GM12878 (cell line): ENCODE data around the gene SOD2. TPM values are rescaled to one million over a fixed set of nuclear protein-coding genes. Genes with fewer than 3 reads are reported as not detected.
A peak's percentile ranks its signal among the peaks of the same experiment; 100 is the strongest.

Experiments
- ASH2L ChIP-seq: fragments of 300-600, 200-600 bp; sonication (generic); IDR thresholded peaks from 2 replicates; pipeline ENCODE4 v1.6.1; 2017; ENCODE audit warnings: low read depth, mild to moderate bottlenecking, borderline replicate concordance
- CREB1 ChIP-seq: IDR thresholded peaks from 2 replicates; pipeline ENCODE4 v1.6.1; 2012; ENCODE audit warnings: low read depth, mild to moderate bottlenecking, inconsistent platforms
- HCFC1 ChIP-seq: fragments of 150-350 bp; IDR thresholded peaks from 2 replicates; pipeline ENCODE4 v1.6.1; 2014; ENCODE audit warnings: low read length
- MEF2B ChIP-seq: fragments of 450-650 bp; IDR thresholded peaks from 2 replicates; pipeline ENCODE4 v1.6.1; 2018; ENCODE audit warnings: mild to moderate bottlenecking, moderate library complexity; ENCODE audit not compliant: partially characterized antibody, poor library complexity, severe bottlenecking
- NFXL1 ChIP-seq: fragments of 450-650 bp; IDR thresholded peaks from 2 replicates; pipeline ENCODE4 v1.6.1; 2017; ENCODE audit warnings: antibody characterized with exemption, mild to moderate bottlenecking, borderline replicate concordance
- PAX5 ChIP-seq: IDR thresholded peaks from 2 replicates; pipeline ENCODE4 v1.6.1; 2011; ENCODE audit warnings: low read depth, low read length, borderline replicate concordance
- RCOR1 ChIP-seq: conservative IDR thresholded peaks from 2 replicates; pipeline ENCODE4 v1.6.1; 2012; ENCODE audit warnings: low read depth, low read length, improper control_type of control experiment
- RUNX3 ChIP-seq: IDR thresholded peaks from 2 replicates; pipeline ENCODE4 v1.6.1; 2012; ENCODE audit warnings: low read length, inconsistent platforms
- SMAD5 ChIP-seq: IDR thresholded peaks from 2 replicates; pipeline ENCODE4 v1.6.1; 2016; ENCODE audit warnings: antibody characterized with exemption, low read depth
- STAT3 ChIP-seq: IDR thresholded peaks from 2 replicates; pipeline ENCODE4 v1.6.1; 2011; ENCODE audit warnings: low read depth, low read length, improper control_type of control experiment
- SUZ12 ChIP-seq: fragments of 200-600 bp; sonication (generic); IDR thresholded peaks from one replicate; pipeline ENCODE4 v1.6.1; 2018; ENCODE audit warnings: antibody characterized with exemption, mild to moderate bottlenecking; ENCODE audit not compliant: unreplicated experiment
- TAF1 ChIP-seq: IDR thresholded peaks from 2 replicates; pipeline ENCODE4 v1.6.1; 2011; ENCODE audit warnings: mild to moderate bottlenecking, low read depth, low read length, borderline replicate concordance
- TARDBP ChIP-seq: IDR thresholded peaks from 2 replicates; pipeline ENCODE4 v1.6.1; 2016; ENCODE audit warnings: borderline replicate concordance
- TCF3 ChIP-seq: IDR thresholded peaks from 2 replicates; pipeline ENCODE4 v1.6.1; 2012; ENCODE audit warnings: low read depth, mild to moderate bottlenecking, low read length, borderline replicate concordance; ENCODE audit not compliant: insufficient read depth
- ZNF24 ChIP-seq: fragments of 450-650 bp; IDR thresholded peaks from 2 replicates; pipeline ENCODE4 v1.6.1; 2017; ENCODE audit warnings: antibody characterized with exemption, mild to moderate bottlenecking
- ZNF622 ChIP-seq: fragments of 450-650 bp; IDR thresholded peaks from 2 replicates; pipeline ENCODE4 v1.6.1; 2017; ENCODE audit warnings: mild to moderate bottlenecking, inconsistent platforms
- polyA plus RNA-seq, 11 experiments: library from polyadenylated mRNA; depleted of rRNA in 4 of 11; unstranded in 6 of 11; stranded (reverse) in 5 of 11; fragments of >200 nt; fragmentation: Nextera tagmentation in 4 of 11; fragmentation: Illumina TruSeq in 1 of 11; extraction: Ambion mirVana in 4 of 11; extraction: Trizol in 1 of 11; gene quantifications; 1 replicate in 1 of 11; 2 replicates in 10 of 11; pipeline versions ENCODE4 v1.2.1 to v1.2.3, GENCODE V29; 2011 to 2016; ENCODE audit warnings: inconsistent platforms in 2 of 11, missing spikeins in 2 of 11, low read depth in 1 of 11
- total RNA-seq, 4 experiments: library from RNA; depleted of rRNA in 3 of 4; stranded (reverse); fragments of >200 nt in 3 of 4; fragmentation: Illumina TruSeq in 1 of 4; extraction: Trizol in 1 of 4; gene quantifications; 2 replicates each; pipeline versions ENCODE4 v1.2.1 to v1.2.3, GENCODE V29; 2013 to 2021
- TF ChIP-seq, protein P1 (sequence below): IDR thresholded peaks from 2 replicates; pipeline ENCODE4 v1.6.1; 2011; ENCODE audit warnings: low read depth, mild to moderate bottlenecking, low read length, moderate library complexity, borderline replicate concordance; ENCODE audit errors: extremely low read depth
- TF ChIP-seq, protein P2 (sequence below): IDR thresholded peaks from 2 replicates; pipeline ENCODE4 v1.6.1; 2012; ENCODE audit warnings: low read length, inconsistent platforms
- TF ChIP-seq, protein P3 (sequence below): IDR thresholded peaks from 2 replicates; pipeline ENCODE4 v1.6.1; 2011; ENCODE audit warnings: borderline replicate concordance, low read depth, mild to moderate bottlenecking, moderate library complexity, low read length; ENCODE audit not compliant: insufficient read depth, poor library complexity, severe bottlenecking
- TF ChIP-seq, protein P4 (sequence below): fragments of 450-650 bp; IDR thresholded peaks from 2 replicates; pipeline ENCODE4 v1.6.1; 2017; ENCODE audit warnings: mild to moderate bottlenecking
- TF ChIP-seq, protein P5 (sequence below): fragments of 450-650 bp; IDR thresholded peaks from 2 replicates; pipeline ENCODE4 v1.6.1; 2016; ENCODE audit warnings: mild to moderate bottlenecking, moderate library complexity, borderline replicate concordance

Gene SOD2
- total and polyA plus RNA-seq, 10 of the 15 experiments (the other 5 are each of a cell fraction or from before 2014, with no cell fraction given), result 12.1 to 55.8 (median 39.1) TPM

DNA sequence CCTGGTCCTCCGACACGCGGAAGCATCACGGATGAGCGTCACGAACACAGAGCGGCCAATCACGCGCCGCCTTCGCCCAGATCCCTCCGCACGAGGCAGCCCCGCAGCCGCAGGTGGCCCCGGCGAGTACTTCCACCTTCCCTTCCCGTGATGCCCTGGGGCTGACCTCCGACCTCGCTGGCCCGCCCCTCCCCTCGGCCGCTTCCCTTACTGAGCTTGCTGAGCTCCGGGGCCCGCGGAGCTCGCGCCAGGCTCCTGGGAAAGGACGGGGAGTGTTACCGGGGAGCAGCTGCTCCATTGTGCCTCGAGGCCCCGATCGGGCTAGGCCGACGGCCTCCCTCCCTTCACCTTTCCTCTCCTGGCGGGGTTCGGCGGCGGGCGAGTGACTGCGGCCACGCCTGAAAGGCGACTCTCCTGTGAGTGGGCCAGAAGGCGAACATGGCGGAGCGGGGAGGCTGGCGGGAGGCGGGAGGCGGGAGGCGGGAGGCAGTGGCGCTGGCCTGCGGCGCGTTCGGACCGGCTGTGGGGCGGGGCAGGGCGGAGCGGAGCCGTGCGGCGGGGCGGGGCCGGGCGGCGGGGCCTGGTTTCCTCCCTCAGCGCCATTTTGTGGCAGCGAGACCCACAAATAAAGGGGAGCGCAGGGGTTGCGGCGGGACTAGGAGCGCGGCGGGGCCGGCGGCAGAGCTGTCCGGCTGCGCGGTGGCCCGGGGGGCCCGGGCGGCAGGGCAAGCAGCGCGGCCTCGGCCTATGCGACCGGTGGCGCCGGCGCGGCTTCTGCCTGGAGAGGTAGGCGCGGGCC is 34.1 kb upstream of the SOD2 start, which contains the start of gene WTAP (continued):
- TF ChIP-seq, protein P1, sequence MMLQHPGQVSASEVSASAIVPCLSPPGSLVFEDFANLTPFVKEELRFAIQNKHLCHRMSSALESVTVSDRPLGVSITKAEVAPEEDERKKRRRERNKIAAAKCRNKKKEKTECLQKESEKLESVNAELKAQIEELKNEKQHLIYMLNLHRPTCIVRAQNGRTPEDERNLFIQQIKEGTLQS, result no peak
- peak; percentile 97 for TF ChIP-seq SMAD5
- no peak for TF ChIP-seq SUZ12
- TF ChIP-seq, protein P2, sequence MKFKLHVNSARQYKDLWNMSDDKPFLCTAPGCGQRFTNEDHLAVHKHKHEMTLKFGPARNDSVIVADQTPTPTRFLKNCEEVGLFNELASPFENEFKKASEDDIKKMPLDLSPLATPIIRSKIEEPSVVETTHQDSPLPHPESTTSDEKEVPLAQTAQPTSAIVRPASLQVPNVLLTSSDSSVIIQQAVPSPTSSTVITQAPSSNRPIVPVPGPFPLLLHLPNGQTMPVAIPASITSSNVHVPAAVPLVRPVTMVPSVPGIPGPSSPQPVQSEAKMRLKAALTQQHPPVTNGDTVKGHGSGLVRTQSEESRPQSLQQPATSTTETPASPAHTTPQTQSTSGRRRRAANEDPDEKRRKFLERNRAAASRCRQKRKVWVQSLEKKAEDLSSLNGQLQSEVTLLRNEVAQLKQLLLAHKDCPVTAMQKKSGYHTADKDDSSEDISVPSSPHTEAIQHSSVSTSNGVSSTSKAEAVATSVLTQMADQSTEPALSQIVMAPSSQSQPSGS, result no peak
- no peak for TF ChIP-seq ASH2L
- peak; percentile 76 for TF ChIP-seq HCFC1
- TF ChIP-seq, protein P3, sequence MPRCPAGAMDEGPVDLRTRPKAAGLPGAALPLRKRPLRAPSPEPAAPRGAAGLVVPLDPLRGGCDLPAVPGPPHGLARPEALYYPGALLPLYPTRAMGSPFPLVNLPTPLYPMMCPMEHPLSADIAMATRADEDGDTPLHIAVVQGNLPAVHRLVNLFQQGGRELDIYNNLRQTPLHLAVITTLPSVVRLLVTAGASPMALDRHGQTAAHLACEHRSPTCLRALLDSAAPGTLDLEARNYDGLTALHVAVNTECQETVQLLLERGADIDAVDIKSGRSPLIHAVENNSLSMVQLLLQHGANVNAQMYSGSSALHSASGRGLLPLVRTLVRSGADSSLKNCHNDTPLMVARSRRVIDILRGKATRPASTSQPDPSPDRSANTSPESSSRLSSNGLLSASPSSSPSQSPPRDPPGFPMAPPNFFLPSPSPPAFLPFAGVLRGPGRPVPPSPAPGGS, result peak; percentile 74
- TF ChIP-seq RCOR1, result peak; percentile 89; the same call in 1 of the 2 replicates
- peak; percentile 78 for TF ChIP-seq TAF1
- TF ChIP-seq TCF3, result peak; percentile 98
- no peak for TF ChIP-seq PAX5
- TF ChIP-seq ZNF24, result 0 out of 2 replicates have a peak, but pooled peaks have one; percentile 16
- peak; percentile 75 for TF ChIP-seq MEF2B
- TF ChIP-seq CREB1, result peak; percentile 95
- TF ChIP-seq, protein P4, sequence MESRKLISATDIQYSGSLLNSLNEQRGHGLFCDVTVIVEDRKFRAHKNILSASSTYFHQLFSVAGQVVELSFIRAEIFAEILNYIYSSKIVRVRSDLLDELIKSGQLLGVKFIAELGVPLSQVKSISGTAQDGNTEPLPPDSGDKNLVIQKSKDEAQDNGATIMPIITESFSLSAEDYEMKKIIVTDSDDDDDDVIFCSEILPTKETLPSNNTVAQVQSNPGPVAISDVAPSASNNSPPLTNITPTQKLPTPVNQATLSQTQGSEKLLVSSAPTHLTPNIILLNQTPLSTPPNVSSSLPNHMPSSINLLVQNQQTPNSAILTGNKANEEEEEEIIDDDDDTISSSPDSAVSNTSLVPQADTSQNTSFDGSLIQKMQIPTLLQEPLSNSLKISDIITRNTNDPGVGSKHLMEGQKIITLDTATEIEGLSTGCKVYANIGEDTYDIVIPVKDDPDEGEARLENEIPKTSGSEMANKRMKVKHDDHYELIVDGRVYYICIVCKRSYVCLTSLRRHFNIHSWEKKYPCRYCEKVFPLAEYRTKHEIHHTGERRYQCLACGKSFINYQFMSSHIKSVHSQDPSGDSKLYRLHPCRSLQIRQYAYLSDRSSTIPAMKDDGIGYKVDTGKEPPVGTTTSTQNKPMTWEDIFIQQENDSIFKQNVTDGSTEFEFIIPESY, result no peak
- TF ChIP-seq RUNX3, result peak; percentile 82
- no peak for TF ChIP-seq STAT3
- no peak for TF ChIP-seq NFXL1
- TF ChIP-seq, protein P5, sequence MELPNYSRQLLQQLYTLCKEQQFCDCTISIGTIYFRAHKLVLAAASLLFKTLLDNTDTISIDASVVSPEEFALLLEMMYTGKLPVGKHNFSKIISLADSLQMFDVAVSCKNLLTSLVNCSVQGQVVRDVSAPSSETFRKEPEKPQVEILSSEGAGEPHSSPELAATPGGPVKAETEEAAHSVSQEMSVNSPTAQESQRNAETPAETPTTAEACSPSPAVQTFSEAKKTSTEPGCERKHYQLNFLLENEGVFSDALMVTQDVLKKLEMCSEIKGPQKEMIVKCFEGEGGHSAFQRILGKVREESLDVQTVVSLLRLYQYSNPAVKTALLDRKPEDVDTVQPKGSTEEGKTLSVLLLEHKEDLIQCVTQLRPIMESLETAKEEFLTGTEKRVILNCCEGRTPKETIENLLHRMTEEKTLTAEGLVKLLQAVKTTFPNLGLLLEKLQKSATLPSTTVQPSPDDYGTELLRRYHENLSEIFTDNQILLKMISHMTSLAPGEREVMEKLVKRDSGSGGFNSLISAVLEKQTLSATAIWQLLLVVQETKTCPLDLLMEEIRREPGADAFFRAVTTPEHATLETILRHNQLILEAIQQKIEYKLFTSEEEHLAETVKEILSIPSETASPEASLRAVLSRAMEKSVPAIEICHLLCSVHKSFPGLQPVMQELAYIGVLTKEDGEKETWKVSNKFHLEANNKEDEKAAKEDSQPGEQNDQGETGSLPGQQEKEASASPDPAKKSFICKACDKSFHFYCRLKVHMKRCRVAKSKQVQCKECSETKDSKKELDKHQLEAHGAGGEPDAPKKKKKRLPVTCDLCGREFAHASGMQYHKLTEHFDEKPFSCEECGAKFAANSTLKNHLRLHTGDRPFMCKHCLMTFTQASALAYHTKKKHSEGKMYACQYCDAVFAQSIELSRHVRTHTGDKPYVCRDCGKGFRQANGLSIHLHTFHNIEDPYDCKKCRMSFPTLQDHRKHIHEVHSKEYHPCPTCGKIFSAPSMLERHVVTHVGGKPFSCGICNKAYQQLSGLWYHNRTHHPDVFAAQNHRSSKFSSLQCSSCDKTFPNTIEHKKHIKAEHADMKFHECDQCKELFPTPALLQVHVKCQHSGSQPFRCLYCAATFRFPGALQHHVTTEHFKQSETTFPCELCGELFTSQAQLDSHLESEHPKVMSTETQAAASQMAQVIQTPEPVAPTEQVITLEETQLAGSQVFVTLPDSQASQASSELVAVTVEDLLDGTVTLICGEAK, result peak; percentile 68; the same call in 1 of the 2 replicates
- no peak for TF ChIP-seq ZNF622
- peak; percentile 95 for TF ChIP-seq TARDBP
